ENCODE data around the gene COL13A1. TPM values are rescaled to one million over a fixed set of nuclear protein-coding genes. Genes with fewer than 3 reads are reported as not detected.

COL13A1 gene
- total and polyA plus RNA-seq, 7 donors: 0.69 to 5.7 (median 2.9) TPM

DNA sequence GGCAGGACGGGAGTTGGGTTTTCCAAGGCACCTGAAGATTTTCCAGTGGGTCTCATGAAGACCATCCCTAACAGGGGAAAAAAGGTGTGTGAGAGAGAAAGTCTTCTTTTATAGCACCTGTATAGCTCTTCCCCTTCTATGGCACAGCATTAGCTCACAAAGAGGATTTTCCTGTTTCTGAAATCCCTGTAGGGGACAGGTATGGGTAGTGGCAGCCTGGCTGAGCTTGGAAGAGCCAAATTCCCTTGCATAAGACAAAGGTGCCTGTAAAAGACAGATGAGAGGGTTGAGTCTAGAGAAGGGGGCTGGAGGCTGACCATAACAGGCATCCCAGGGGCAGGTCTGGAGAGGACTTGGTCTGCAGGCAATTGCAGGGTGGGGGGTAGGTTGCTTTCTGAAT, 63.7 kb downstream of the COL13A1 start:
- Histone ChIP-seq H3K4me3 (no peak overlapping the region), H3K9me3 (no peaks in the 10 kb centered on the region), H3K4me1 (peaks cover 0 to 27% (median 19%) of the 10 kb centered on the region in 4 donors), H3K27me3 (no peaks in the 10 kb centered on the region), H3K36me3 (no peaks in the 10 kb centered on the region), H3K27ac (no peak overlapping the region)
- intact Hi-C loops (cut with DNase I): no loop called here
- TF ChIP-seq, protein P1, sequence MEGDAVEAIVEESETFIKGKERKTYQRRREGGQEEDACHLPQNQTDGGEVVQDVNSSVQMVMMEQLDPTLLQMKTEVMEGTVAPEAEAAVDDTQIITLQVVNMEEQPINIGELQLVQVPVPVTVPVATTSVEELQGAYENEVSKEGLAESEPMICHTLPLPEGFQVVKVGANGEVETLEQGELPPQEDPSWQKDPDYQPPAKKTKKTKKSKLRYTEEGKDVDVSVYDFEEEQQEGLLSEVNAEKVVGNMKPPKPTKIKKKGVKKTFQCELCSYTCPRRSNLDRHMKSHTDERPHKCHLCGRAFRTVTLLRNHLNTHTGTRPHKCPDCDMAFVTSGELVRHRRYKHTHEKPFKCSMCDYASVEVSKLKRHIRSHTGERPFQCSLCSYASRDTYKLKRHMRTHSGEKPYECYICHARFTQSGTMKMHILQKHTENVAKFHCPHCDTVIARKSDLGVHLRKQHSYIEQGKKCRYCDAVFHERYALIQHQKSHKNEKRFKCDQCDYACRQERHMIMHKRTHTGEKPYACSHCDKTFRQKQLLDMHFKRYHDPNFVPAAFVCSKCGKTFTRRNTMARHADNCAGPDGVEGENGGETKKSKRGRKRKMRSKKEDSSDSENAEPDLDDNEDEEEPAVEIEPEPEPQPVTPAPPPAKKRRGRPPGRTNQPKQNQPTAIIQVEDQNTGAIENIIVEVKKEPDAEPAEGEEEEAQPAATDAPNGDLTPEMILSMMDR (IDR thresholded peaks at IDR 0.05): no peak
- no peak for TF ChIP-seq EP300 (IDR thresholded peaks at IDR 0.05)
- TF ChIP-seq POLR2A (IDR thresholded peaks at IDR 0.05): no peak
- TF ChIP-seq POLR2AphosphoS5 (IDR thresholded peaks at IDR 0.05): no peak
- no peak for DNase-seq
- WGBS, 2 donors: 93 to 95% methylated on average over 1 of the region's 1 CpG

DNA sequence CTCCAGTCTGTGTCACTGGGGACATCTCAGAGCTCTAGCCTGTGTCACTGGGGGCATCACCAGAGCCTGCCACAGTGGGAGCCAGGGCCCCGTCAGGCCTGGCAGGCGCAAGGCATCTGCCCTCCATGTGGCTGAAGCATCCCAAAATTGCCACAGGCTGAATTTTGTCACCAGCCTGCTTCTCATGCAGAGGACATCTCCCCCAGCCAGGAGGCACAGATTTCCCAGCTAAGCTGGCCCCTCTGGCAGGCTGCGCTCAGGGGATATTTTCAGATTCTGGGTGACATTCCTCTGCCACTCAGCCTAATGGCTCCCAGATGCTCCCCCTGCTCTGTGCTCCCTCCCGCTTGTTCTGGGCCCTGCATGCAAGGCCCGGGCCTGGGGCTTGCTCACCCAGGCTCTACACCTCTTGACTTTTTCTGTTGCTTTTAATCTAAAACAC, 64.6 kb downstream of the COL13A1 start:
- TF ChIP-seq EP300 (IDR thresholded peaks at IDR 0.05) (no peak), POLR2AphosphoS5 (IDR thresholded peaks at IDR 0.05) (no peak)
- Histone ChIP-seq H3K9me3 (no peaks in the 10 kb centered on the region), H3K4me3 (peak overlapping the region in 2 of 4 donors; percentile 33 to 38), H3K36me3 (no peaks in the 10 kb centered on the region), H3K27ac (peak overlapping the region; percentile 60 to 72 (median 68)), H3K4me1 (peaks cover 0 to 27% (median 17%) of the 10 kb centered on the region in 4 donors), H3K27me3 (no peaks in the 10 kb centered on the region)
- DNase-seq: no peak
- WGBS, 2 donors: 72 to 80% methylated on average over 5 of the region's 5 CpGs
- intact Hi-C loops (cut with DNase I): no loop called here

DNA sequence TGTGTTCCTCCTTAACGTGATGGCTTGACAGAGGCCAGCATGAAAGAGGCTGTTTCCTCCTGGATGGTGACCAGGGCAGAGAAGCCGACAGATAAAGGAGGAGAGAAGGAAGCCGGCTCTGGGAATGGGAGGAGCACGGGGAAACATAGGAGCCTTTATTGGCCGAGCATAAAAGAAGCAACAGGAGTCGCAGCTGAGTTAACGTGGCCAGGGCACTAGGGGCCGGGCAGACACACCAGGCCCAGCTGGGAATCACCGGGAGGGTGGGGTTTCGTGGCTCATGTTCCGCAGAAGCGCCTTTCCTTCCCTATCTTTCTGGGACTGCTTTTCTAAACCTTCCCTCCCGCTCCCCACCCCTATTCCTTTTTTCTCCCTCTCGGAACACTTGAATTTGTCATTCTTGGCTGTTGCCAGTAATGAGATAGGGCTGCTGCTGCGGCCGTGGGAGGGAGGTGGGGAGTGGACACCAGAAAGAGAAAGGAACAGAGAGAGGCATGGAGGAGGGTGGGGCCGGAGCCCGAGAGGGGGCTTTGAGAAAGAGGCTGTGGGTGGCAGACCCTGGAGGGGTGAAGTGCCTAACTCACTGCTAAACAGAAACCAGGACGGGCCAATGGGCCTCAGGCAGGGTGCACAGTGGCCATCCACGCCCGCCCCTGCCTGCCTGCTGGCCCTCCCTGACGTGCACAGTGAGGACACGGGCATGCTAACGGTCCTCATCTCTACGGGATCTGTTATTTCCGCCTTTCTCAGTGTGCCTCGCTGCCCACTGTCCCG, 65.2 kb downstream of the COL13A1 start:
- Histone ChIP-seq H3K36me3 (no peaks in the 10 kb centered on the region), H3K4me1 (peaks cover 0 to 21% (median 15%) of the 10 kb centered on the region in 4 donors), H3K4me3 (peak overlapping the region in 3 of 4 donors; percentile 33 to 38 (median 35)), H3K9me3 (no peaks in the 10 kb centered on the region), H3K27me3 (no peaks in the 10 kb centered on the region), H3K27ac (peak overlapping the region; percentile 60 to 72 (median 68))
- 23 to 55% methylated on average over 28 of the region's 28 CpGs for WGBS, 2 donors
- intact Hi-C loops (cut with DNase I): no loop called here
- DNase-seq: peak; percentile 75
- TF ChIP-seq POLR2AphosphoS5 (IDR thresholded peaks at IDR 0.05): peak in 1 of 4 donors; percentile 11
- no peak for TF ChIP-seq EP300 (IDR thresholded peaks at IDR 0.05)

DNA sequence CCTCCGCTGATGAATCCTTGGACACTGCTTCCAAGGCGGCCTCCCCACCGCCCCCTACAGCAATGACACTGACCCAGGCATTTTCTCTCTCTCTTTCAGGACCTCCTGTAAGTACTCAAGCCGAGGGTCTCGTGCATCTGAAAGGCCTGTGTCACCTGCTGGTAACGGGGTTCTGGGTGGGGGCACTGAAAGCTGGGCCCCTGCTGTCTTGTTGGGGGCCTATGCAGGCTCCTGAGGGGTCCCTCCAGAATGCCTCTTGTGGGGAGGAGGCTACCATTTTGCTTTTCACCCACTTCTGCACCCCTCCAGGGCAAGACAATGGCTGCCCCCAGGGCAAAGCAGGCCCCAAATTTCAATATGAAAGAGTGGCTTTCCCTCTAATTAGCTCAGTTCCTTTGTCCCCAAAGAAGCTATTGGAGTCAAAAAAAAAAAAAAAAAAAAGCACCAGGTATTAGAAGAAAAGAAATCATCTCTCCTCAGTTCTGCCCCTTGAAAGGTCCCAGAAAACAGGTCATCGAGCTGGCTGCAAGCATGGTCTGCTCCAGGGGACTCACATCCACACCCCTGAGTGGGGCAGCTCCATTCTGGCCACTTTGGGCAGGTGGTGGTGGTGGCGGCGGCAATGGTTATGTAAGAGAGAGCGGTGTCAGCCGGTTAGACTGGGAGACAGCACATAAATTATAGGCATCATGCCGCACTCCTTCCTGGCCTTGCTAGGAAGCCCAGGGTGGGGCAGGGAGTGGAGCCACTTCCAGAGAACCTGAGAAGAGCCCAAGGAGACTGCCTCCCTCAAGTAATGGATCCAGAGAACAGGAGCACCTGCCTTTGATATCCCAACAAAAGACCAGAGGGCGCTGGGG, 66.2 kb downstream of the COL13A1 start:
- WGBS, 2 donors: 56 to 74% methylated on average over 13 of the region's 13 CpGs
- intact Hi-C loops (cut with DNase I): no loop called here
- Histone ChIP-seq H3K27me3 (no peaks in the 10 kb centered on the region), H3K4me1 (peaks cover 0 to 20% (median 15%) of the 10 kb centered on the region in 4 donors), H3K36me3 (no peaks in the 10 kb centered on the region), H3K27ac (peak overlapping the region in 1 of 4 donors; percentile 72), H3K9me3 (no peaks in the 10 kb centered on the region), H3K4me3 (no peak overlapping the region)
- TF ChIP-seq, protein P1 (IDR thresholded peaks at IDR 0.05): no peak
- TF ChIP-seq POLR2AphosphoS5 (IDR thresholded peaks at IDR 0.05) (no peak), POLR2A (IDR thresholded peaks at IDR 0.05) (no peak)
- no peak for DNase-seq

DNA sequence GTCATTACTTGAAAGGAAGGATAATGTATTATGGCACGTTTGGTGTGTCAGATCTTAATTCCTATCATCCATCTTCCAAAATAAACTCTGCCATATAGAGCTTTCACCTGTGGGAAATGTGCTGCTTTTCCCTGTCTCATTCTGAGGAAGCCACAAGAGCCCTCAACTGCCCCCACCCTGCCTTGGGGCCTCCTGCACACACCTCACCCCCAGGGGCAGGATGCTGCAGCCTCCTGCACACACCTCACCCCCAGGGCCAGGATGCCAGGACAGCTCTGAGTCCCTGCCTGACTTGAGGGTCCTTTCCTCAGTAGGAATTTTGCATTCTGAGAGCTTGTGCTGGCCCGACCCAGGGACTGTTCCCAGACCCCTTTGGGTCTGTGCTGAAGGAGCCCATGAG, 67.1 kb downstream of the COL13A1 start:
- no peak for TF ChIP-seq POLR2AphosphoS5 (IDR thresholded peaks at IDR 0.05)
- TF ChIP-seq, protein P1 (IDR thresholded peaks at IDR 0.05): no peak
- TF ChIP-seq POLR2A (IDR thresholded peaks at IDR 0.05): no peak
- no peak for TF ChIP-seq EP300 (IDR thresholded peaks at IDR 0.05)
- H3K36me3 ChIP-seq: no peaks in the 10 kb centered on the region
- H3K4me1 ChIP-seq: peaks cover 0 to 20% (median 15%) of the 10 kb centered on the region in 4 donors
- no peak for DNase-seq
- no peaks in the 10 kb centered on the region for H3K9me3 ChIP-seq
- WGBS, 2 donors: 20 to 56% methylated on average over 2 of the region's 2 CpGs
- H3K4me3 ChIP-seq: no peak overlapping the region
- no peak overlapping the region for H3K27ac ChIP-seq
- intact Hi-C loops (cut with DNase I): no loop called here
- no peaks in the 10 kb centered on the region for H3K27me3 ChIP-seq
